ENCODE data around the gene CCDC127. TPM values are rescaled to one million over a fixed set of nuclear protein-coding genes. Genes with fewer than 3 reads are reported as not detected.

CCDC127 gene
- total RNA-seq, 2 donors from 2014 or later: 1.9 to 2.4 TPM

- H3K9me3 ChIP-seq (ENCODE audit: control insufficient read depth, low read length, poor library complexity, severe bottlenecking): no peaks in the 10 kb centered on the region
- no peak overlapping the region for H3K4me3 Mint-ChIP-seq
- H3K36me3 Mint-ChIP-seq (ENCODE audit: low read depth): peaks cover 6% of the 10 kb centered on the region
- peaks cover 2% of the 10 kb centered on the region for H3K4me1 Mint-ChIP-seq
- H3K27ac Mint-ChIP-seq: no peak overlapping the region
- DNase-seq (no peak), ATAC-seq (no peak)
- H3K27me3 Mint-ChIP-seq: peaks cover 57% of the 10 kb centered on the region
Observed at GRCh38 chr5:157801-158200, 60.2 kb downstream of the CCDC127 start.

GRCh38 chr5:157126-157715 lies 60.7 kb downstream of the CCDC127 start:
- ATAC-seq: no peak
- H3K9me3 ChIP-seq (ENCODE audit: control insufficient read depth, low read length, poor library complexity, severe bottlenecking): no peaks in the 10 kb centered on the region
- no peak for DNase-seq
- H3K27me3 Mint-ChIP-seq: peaks cover 57% of the 10 kb centered on the region
- peaks cover 6% of the 10 kb centered on the region for H3K36me3 Mint-ChIP-seq (ENCODE audit: low read depth)
- H3K27ac Mint-ChIP-seq: no peak overlapping the region
- peak overlapping the region; percentile 19 for H3K4me3 Mint-ChIP-seq
- H3K4me1 Mint-ChIP-seq: peaks cover 2% of the 10 kb centered on the region

GRCh38 chr5:156411-157072 lies 61.4 kb downstream of the CCDC127 start:
- peaks cover 55% of the 10 kb centered on the region for H3K27me3 Mint-ChIP-seq
- H3K4me1 Mint-ChIP-seq: peaks cover 2% of the 10 kb centered on the region
- H3K27ac Mint-ChIP-seq: no peak overlapping the region
- peaks cover 6% of the 10 kb centered on the region for H3K36me3 Mint-ChIP-seq (ENCODE audit: low read depth)
- no peak overlapping the region for H3K4me3 Mint-ChIP-seq
- DNase-seq (no peak), ATAC-seq (no peak)
- no peaks in the 10 kb centered on the region for H3K9me3 ChIP-seq (ENCODE audit: control insufficient read depth, low read length, poor library complexity, severe bottlenecking)

GRCh38 chr5:155651-156410 lies 62.1 kb downstream of the CCDC127 start:
- Mint-ChIP-seq H3K27ac (no peak overlapping the region), H3K27me3 (peaks cover 48% of the 10 kb centered on the region)
- DNase-seq: no peak

GRCh38 chr5:154826-155225 lies 63.1 kb downstream of the CCDC127 start:
- Mint-ChIP-seq H3K27ac (no peak overlapping the region), H3K36me3 (ENCODE audit: low read depth) (peaks cover 6% of the 10 kb centered on the region), H3K4me3 (no peak overlapping the region), H3K4me1 (peaks cover 2% of the 10 kb centered on the region), H3K27me3 (peaks cover 38% of the 10 kb centered on the region)
- no peaks in the 10 kb centered on the region for H3K9me3 ChIP-seq (ENCODE audit: control insufficient read depth, low read length, poor library complexity, severe bottlenecking)
- ATAC-seq (no peak), DNase-seq (no peak)

More at GRCh38 chr5:155651-156410, 62.1 kb downstream of the CCDC127 start:
- Mint-ChIP-seq H3K4me1 (peaks cover 2% of the 10 kb centered on the region), H3K36me3 (ENCODE audit: low read depth) (peaks cover 6% of the 10 kb centered on the region), H3K4me3 (no peak overlapping the region)
- no peak for ATAC-seq
- no peaks in the 10 kb centered on the region for H3K9me3 ChIP-seq (ENCODE audit: control insufficient read depth, low read length, poor library complexity, severe bottlenecking)

GRCh38 chr5:154236-154635 lies 63.7 kb downstream of the CCDC127 start:
- H3K36me3 Mint-ChIP-seq (ENCODE audit: low read depth): peaks cover 4% of the 10 kb centered on the region

GRCh38 chr5:153256-153655 lies 64.7 kb downstream of the CCDC127 start:
- Mint-ChIP-seq H3K27me3 (peaks cover 25% of the 10 kb centered on the region), H3K36me3 (ENCODE audit: low read depth) (peaks cover 4% of the 10 kb centered on the region), H3K4me3 (no peak overlapping the region), H3K4me1 (no peaks in the 10 kb centered on the region), H3K27ac (no peak overlapping the region)
- ATAC-seq (no peak), DNase-seq (no peak)
- peaks cover 1% of the 10 kb centered on the region for H3K9me3 ChIP-seq (ENCODE audit: control insufficient read depth, low read length, poor library complexity, severe bottlenecking)

More at GRCh38 chr5:154236-154635, 63.7 kb downstream of the CCDC127 start:
- no peak overlapping the region for H3K27ac Mint-ChIP-seq
- peaks cover 32% of the 10 kb centered on the region for H3K27me3 Mint-ChIP-seq
- H3K4me3 Mint-ChIP-seq: no peak overlapping the region
- no peak for ATAC-seq
- no peak for DNase-seq
- H3K4me1 Mint-ChIP-seq: peaks cover under 1% of the 10 kb centered on the region
- H3K9me3 ChIP-seq (ENCODE audit: control insufficient read depth, low read length, poor library complexity, severe bottlenecking): no peaks in the 10 kb centered on the region

GRCh38 chr5:152077-152476 lies 65.9 kb downstream of the CCDC127 start:
- peaks cover 23% of the 10 kb centered on the region for H3K27me3 Mint-ChIP-seq
- ATAC-seq (no peak), DNase-seq (no peak)
- H3K27ac Mint-ChIP-seq: no peak overlapping the region
- H3K4me3 Mint-ChIP-seq: no peak overlapping the region
- H3K36me3 Mint-ChIP-seq (ENCODE audit: low read depth): peaks cover 4% of the 10 kb centered on the region
- peaks cover 5% of the 10 kb centered on the region for H3K9me3 ChIP-seq (ENCODE audit: control insufficient read depth, low read length, poor library complexity, severe bottlenecking)
- H3K4me1 Mint-ChIP-seq: no peaks in the 10 kb centered on the region

GRCh38 chr5:150746-151145 lies 67.2 kb downstream of the CCDC127 start:
- no peaks in the 10 kb centered on the region for H3K4me1 Mint-ChIP-seq
- no peak overlapping the region for H3K4me3 Mint-ChIP-seq

GRCh38 chr5:149745-150485 lies 68.0 kb downstream of the CCDC127 start:
- no peaks in the 10 kb centered on the region for H3K4me1 Mint-ChIP-seq
- no peak overlapping the region for H3K4me3 Mint-ChIP-seq
- peaks cover 8% of the 10 kb centered on the region for H3K27me3 Mint-ChIP-seq
- no peak for DNase-seq
- peaks cover 5% of the 10 kb centered on the region for H3K9me3 ChIP-seq (ENCODE audit: control insufficient read depth, low read length, poor library complexity, severe bottlenecking)
- peaks cover 6% of the 10 kb centered on the region for H3K36me3 Mint-ChIP-seq (ENCODE audit: low read depth)
- no peak for ATAC-seq
- H3K27ac Mint-ChIP-seq: no peak overlapping the region

More at GRCh38 chr5:150746-151145, 67.2 kb downstream of the CCDC127 start:
- H3K27me3 Mint-ChIP-seq: peaks cover 16% of the 10 kb centered on the region
- peaks cover 6% of the 10 kb centered on the region for H3K36me3 Mint-ChIP-seq (ENCODE audit: low read depth)
- H3K27ac Mint-ChIP-seq: no peak overlapping the region
- H3K9me3 ChIP-seq (ENCODE audit: control insufficient read depth, low read length, poor library complexity, severe bottlenecking): peaks cover 5% of the 10 kb centered on the region
- ATAC-seq (no peak), DNase-seq (no peak)

GRCh38 chr5:147751-148150 lies 70.2 kb downstream of the CCDC127 start:
- Mint-ChIP-seq H3K4me1 (no peaks in the 10 kb centered on the region), H3K27ac (no peak overlapping the region), H3K36me3 (ENCODE audit: low read depth) (peaks cover 2% of the 10 kb centered on the region), H3K27me3 (peaks cover 11% of the 10 kb centered on the region), H3K4me3 (no peak overlapping the region)
- DNase-seq (no peak), ATAC-seq (no peak)
- H3K9me3 ChIP-seq (ENCODE audit: control insufficient read depth, low read length, poor library complexity, severe bottlenecking): peaks cover 5% of the 10 kb centered on the region
